GM21515 (cell line): ENCODE data around the gene GIPC1.
"Not testable (repeated sequence)": the region's sequence is repeated elsewhere in the genome, so short reads cannot be mapped to it uniquely, and the experiment has no call there.

ENCODE experiments used
- ATAC-seq: cut with Tn5 transposase; IDR thresholded peaks from one replicate; pipeline ENCODE4 v1.9.1; 2021; ENCODE audit not compliant: unreplicated experiment

Gene GIPC1

GRCh38 chr19:14519245-14519859 is 23.4 kb upstream of the GIPC1 start:
- ATAC-seq: no peak

GRCh38 chr19:14517840-14518505 is 22.0 kb upstream of the GIPC1 start, which contains the start of gene DNAJB1:
TSS of gene DNAJB1 (minus strand) at chr19:14518397. CDS start at chr19:14518349, 48 bp downstream.
- peak; percentile 60 for ATAC-seq

- ATAC-seq: no peak
Measured at GRCh38 chr19:14517446-14517839, 21.5 kb upstream of the GIPC1 start.

GRCh38 chr19:14516746-14517438 is 21.0 kb upstream of the GIPC1 start:
- ATAC-seq: no peak

- no peak for ATAC-seq
Measured at GRCh38 chr19:14516048-14516534, 20.2 kb upstream of the GIPC1 start.

GRCh38 chr19:14515501-14516047 is 19.6 kb upstream of the GIPC1 start:
- no peak for ATAC-seq

GRCh38 chr19:14514215-14514863 is 18.4 kb upstream of the GIPC1 start:
- ATAC-seq: no peak

- no peak for ATAC-seq
Measured at GRCh38 chr19:14512406-14512961, 16.6 kb upstream of the GIPC1 start.

- no peak for ATAC-seq
Measured at GRCh38 chr19:14511229-14511593, 15.3 kb upstream of the GIPC1 start.

GRCh38 chr19:14510311-14511228 is 14.6 kb upstream of the GIPC1 start:
- no peak for ATAC-seq

GRCh38 chr19:14507704-14508542 is 12.0 kb upstream of the GIPC1 start:
- ATAC-seq: no peak

GRCh38 chr19:14505488-14506239 is 9.7 kb upstream of the GIPC1 start:
- no peak for ATAC-seq

- ATAC-seq: not testable (repeated sequence)
Measured at GRCh38 chr19:14504575-14504974, 8.6 kb upstream of the GIPC1 start.

GRCh38 chr19:14503285-14503684 is 7.4 kb upstream of the GIPC1 start:
- ATAC-seq: no peak

GRCh38 chr19:14502334-14503092 is 6.6 kb upstream of the GIPC1 start:
- ATAC-seq: no peak

- no peak for ATAC-seq
Measured at GRCh38 chr19:14497228-14497921, 1.4 kb upstream of the GIPC1 start.

GRCh38 chr19:14496834-14497227 is 904 bp upstream of the GIPC1 start:
- ATAC-seq: no peak
